HG02763 (cell line): ENCODE measurements around the gene POTEM.
"Not testable (repeated sequence)": the region's sequence is repeated elsewhere in the genome, so short reads cannot be mapped to it uniquely, and the experiment has no call there.

Experiments
- ATAC-seq: cut with Tn5 transposase; IDR thresholded peaks from one replicate; pipeline ENCODE4 v1.9.1; 2021; ENCODE audit warnings: mild to moderate bottlenecking, moderate library complexity; ENCODE audit not compliant: unreplicated experiment

POTEM gene

GRCh38 chr14:19036811-19037382 lies 69.7 kb downstream of the POTEM start:
- not testable (repeated sequence) for ATAC-seq

- ATAC-seq: not testable (repeated sequence)
Measured at GRCh38 chr14:19038060-19038664, 70.9 kb downstream of the POTEM start.

- not testable (repeated sequence) for ATAC-seq
Measured at GRCh38 chr14:19038785-19039184, 71.6 kb downstream of the POTEM start.

GRCh38 chr14:19043384-19043783 lies 76.2 kb downstream of the POTEM start:
- ATAC-seq: not testable (repeated sequence)
